Urinary bladder (tissue), 4 donors: ENCODE results near the gene ADARB2. TPM values are rescaled to one million over a fixed set of nuclear protein-coding genes. Genes with fewer than 3 reads are reported as not detected.

Experiments used
- DNase-seq: peaks from one replicate; pipeline ENCODE4 v3.0.0-alpha.2; 2015; ENCODE audit errors: extremely low spot score
- H3K27ac ChIP-seq: one replicate; pipeline ENCODE4 v1.5.1; 2013; ENCODE audit warnings: low read depth, mild to moderate bottlenecking, moderate library complexity
- H3K36me3 ChIP-seq: one replicate; pipeline ENCODE4 v1.6.1; 2013; ENCODE audit warnings: mild to moderate bottlenecking, moderate library complexity; ENCODE audit not compliant: insufficient read depth
- H3K4me1 ChIP-seq: one replicate; pipeline ENCODE4 v1.6.1; 2013; ENCODE audit warnings: mild to moderate bottlenecking, moderate library complexity; ENCODE audit not compliant: insufficient read depth
- H3K4me3 ChIP-seq: one replicate; pipeline ENCODE4 v1.5.1; 2013; ENCODE audit warnings: low read depth, low read length
- WGBS: extraction: QIAGEN DNeasy Blood & Tissue Kit; methylation state at CpG from one replicate; pipeline ENCODE4 v1.1.7; 2013; 5-methylcytosine and 5-hydroxymethylcytosine counted together
- polyA plus RNA-seq: library from polyadenylated mRNA; stranded (reverse); fragments of 200-250 nt; gene quantifications from one replicate; pipeline ENCODE4 v1.2.3, GENCODE V29; 2013
- total RNA-seq: library from RNA; depleted of rRNA; stranded (reverse); fragments of >200 nt; gene quantifications from one replicate; pipeline ENCODE4 v1.2.3, GENCODE V29; 2014
- donor health status: healthy with polysubstance abuse.
- donor health status: healthy.

ADARB2 gene
- total and polyA plus RNA-seq, 2 donors = 0.26 to 1.0 TPM

GRCh38 chr10:1182280-1183032 lies 554.9 kb downstream of the ADARB2 start:
- Histone ChIP-seq H3K27ac (no peak overlapping the region), H3K4me3 (no peak overlapping the region), H3K36me3 (no peaks in the 10 kb centered on the region), H3K4me1 (no peaks in the 10 kb centered on the region)
- 90% methylated on average over 30 of the region's 30 CpGs for WGBS
- DNase-seq = no peak

GRCh38 chr10:1180836-1181235 lies 556.5 kb downstream of the ADARB2 start:
- no peaks in the 10 kb centered on the region for H3K4me1 ChIP-seq
- no peaks in the 10 kb centered on the region for H3K36me3 ChIP-seq
- WGBS = 73% methylated on average over 11 of the region's 11 CpGs
- no peak for DNase-seq
- no peak overlapping the region for H3K27ac ChIP-seq
- no peak overlapping the region for H3K4me3 ChIP-seq

GRCh38 chr10:1180071-1180730 lies 557.1 kb downstream of the ADARB2 start:
- no peaks in the 10 kb centered on the region for H3K4me1 ChIP-seq
- no peak overlapping the region for H3K27ac ChIP-seq
- no peaks in the 10 kb centered on the region for H3K36me3 ChIP-seq
- H3K4me3 ChIP-seq = no peak overlapping the region
- no peak for DNase-seq
- 92% methylated on average over 16 of the region's 16 CpGs for WGBS

GRCh38 chr10:1179346-1180070 lies 557.8 kb downstream of the ADARB2 start:
- no peak for DNase-seq
- H3K4me3 ChIP-seq = no peak overlapping the region
- WGBS = 84% methylated on average over 20 of the region's 20 CpGs
- H3K27ac ChIP-seq = no peak overlapping the region
- H3K4me1 ChIP-seq = no peaks in the 10 kb centered on the region
- H3K36me3 ChIP-seq = no peaks in the 10 kb centered on the region

GRCh38 chr10:1178506-1178905 lies 558.8 kb downstream of the ADARB2 start:
- no peak for DNase-seq
- 88% methylated on average over 16 of the region's 16 CpGs for WGBS

GRCh38 chr10:1177936-1178335 lies 559.4 kb downstream of the ADARB2 start:
- WGBS = 92% methylated on average over 9 of the region's 9 CpGs
- Histone ChIP-seq H3K4me3 (no peak overlapping the region), H3K36me3 (no peaks in the 10 kb centered on the region), H3K4me1 (no peaks in the 10 kb centered on the region), H3K27ac (no peak overlapping the region)
- DNase-seq = no peak

More at GRCh38 chr10:1178506-1178905, 558.8 kb downstream of the ADARB2 start:
- H3K4me3 ChIP-seq = no peak overlapping the region
- no peaks in the 10 kb centered on the region for H3K36me3 ChIP-seq
- no peak overlapping the region for H3K27ac ChIP-seq
- no peaks in the 10 kb centered on the region for H3K4me1 ChIP-seq

GRCh38 chr10:1175956-1176565 lies 561.3 kb downstream of the ADARB2 start:
- Histone ChIP-seq H3K4me1 (no peaks in the 10 kb centered on the region), H3K36me3 (no peaks in the 10 kb centered on the region), H3K27ac (no peak overlapping the region), H3K4me3 (no peak overlapping the region)
- WGBS = 89% methylated on average over 23 of the region's 23 CpGs
- no peak for DNase-seq

GRCh38 chr10:1174022-1174421 lies 563.3 kb downstream of the ADARB2 start:
- no peak for DNase-seq

GRCh38 chr10:1173091-1173490 lies 564.2 kb downstream of the ADARB2 start:
- Histone ChIP-seq H3K36me3 (no peaks in the 10 kb centered on the region), H3K4me1 (no peaks in the 10 kb centered on the region), H3K4me3 (no peak overlapping the region), H3K27ac (no peak overlapping the region)
- 90% methylated on average over 27 of the region's 27 CpGs for WGBS
- DNase-seq = no peak

More at GRCh38 chr10:1174022-1174421, 563.3 kb downstream of the ADARB2 start:
- Histone ChIP-seq H3K36me3 (no peaks in the 10 kb centered on the region), H3K4me3 (no peak overlapping the region), H3K27ac (no peak overlapping the region), H3K4me1 (no peaks in the 10 kb centered on the region)
- 87% methylated on average over 5 of the region's 5 CpGs for WGBS

- no peak overlapping the region for H3K27ac ChIP-seq
- H3K4me3 ChIP-seq = no peak overlapping the region
- H3K4me1 ChIP-seq = no peaks in the 10 kb centered on the region
- H3K36me3 ChIP-seq = no peaks in the 10 kb centered on the region
- DNase-seq = no peak
- 78% methylated on average over 15 of the region's 15 CpGs for WGBS
Observed at GRCh38 chr10:1172256-1172984, 564.9 kb downstream of the ADARB2 start.

GRCh38 chr10:1171586-1171985 lies 565.7 kb downstream of the ADARB2 start:
- no peak overlapping the region for H3K4me3 ChIP-seq
- no peak for DNase-seq
- H3K36me3 ChIP-seq = no peaks in the 10 kb centered on the region
- H3K4me1 ChIP-seq = no peaks in the 10 kb centered on the region
- no peak overlapping the region for H3K27ac ChIP-seq
- WGBS = 88% methylated on average over 9 of the region's 9 CpGs

GRCh38 chr10:1171182-1171581 lies 566.1 kb downstream of the ADARB2 start:
- Histone ChIP-seq H3K4me3 (no peak overlapping the region), H3K27ac (no peak overlapping the region), H3K36me3 (no peaks in the 10 kb centered on the region), H3K4me1 (no peaks in the 10 kb centered on the region)
- DNase-seq = no peak
- WGBS = 90% methylated on average over 4 of the region's 4 CpGs

GRCh38 chr10:1170867-1171180 lies 566.5 kb downstream of the ADARB2 start:
- 89% methylated on average over 13 of the region's 13 CpGs for WGBS

More at GRCh38 chr10:1170867-1171180, 566.5 kb downstream of the ADARB2 start:
- no peak overlapping the region for H3K4me3 ChIP-seq
- H3K4me1 ChIP-seq = no peaks in the 10 kb centered on the region
- H3K27ac ChIP-seq = no peak overlapping the region
- H3K36me3 ChIP-seq = no peaks in the 10 kb centered on the region
- no peak for DNase-seq
